Colonic mucosa (tissue), 4 donors: Measurements from ENCODE around the gene POLE3. TPM values are rescaled to one million over a fixed set of nuclear protein-coding genes. Genes with fewer than 3 reads are reported as not detected.

Experiments used
- DNase-seq: peaks from one replicate; pipeline ENCODE4 v3.0.0-alpha.2; 2020
- H3K27ac ChIP-seq: fragments of 200-600 bp; one replicate; pipeline ENCODE4 v1.8.0; 2021
- H3K27me3 ChIP-seq: fragments of 200-600 bp; one replicate; pipeline ENCODE4 v1.8.0; 2021
- H3K36me3 ChIP-seq: fragments of 200-600 bp; one replicate; pipeline ENCODE4 v1.8.0; 2021
- H3K4me1 ChIP-seq: fragments of 200-600 bp; one replicate; pipeline ENCODE4 v1.8.0; 2021; ENCODE audit warnings: mild to moderate bottlenecking
- H3K4me3 ChIP-seq: fragments of 200-600 bp; one replicate; pipeline ENCODE4 v1.8.0; 2021
- H3K9ac ChIP-seq, 2 donors: one replicate each; pipeline ENCODE4 v1.7.0; 2013; ENCODE audit warnings: control low read depth in 2 of 2, low read depth in 2 of 2, low read length in 2 of 2
- H3K9me3 ChIP-seq: fragments of 200-600 bp; one replicate; pipeline ENCODE4 v1.8.0; 2021
- CTCF ChIP-seq: fragments of 200-600 bp; IDR thresholded peaks from one replicate; pipeline ENCODE4 v1.8.0; 2022; ENCODE audit warnings: antibody characterized with exemption, mild to moderate bottlenecking
- intact Hi-C: fragments of 100-400 bp; cut with DNase I; formaldehyde crosslinking; loops from one replicate; pipeline ENCODE4 v1.14.1; 2022
- total RNA-seq, 2 donors: library from RNA; stranded (reverse); fragmentation: NEBNext Ultra II Directional in 1 of 2; extraction: Animal tissue kit (Norgen Biotek cat#: 25700) in 1 of 2; gene quantifications; one replicate each; pipeline ENCODE4 v1.2.1, GENCODE V29; 2021
- donor health status: healthy.
- donor health status: DM: no; HTN: no; CAD: no.
- donor health status: DM: no; HTN: no; CAD: no.

Gene POLE3
- total RNA-seq, 2 donors from 2014 or later, result 27.0 to 46.6 TPM

- no peaks in the 10 kb centered on the region for H3K4me1 ChIP-seq
- intact Hi-C loops, result no loop called here
- no peaks in the 10 kb centered on the region for H3K27me3 ChIP-seq
- H3K4me3 ChIP-seq, result no peak overlapping the region
- no peak for DNase-seq
- no peaks in the 10 kb centered on the region for H3K9me3 ChIP-seq
- H3K27ac ChIP-seq, result no peak overlapping the region
- TF ChIP-seq CTCF, result no peak
- no peaks in the 10 kb centered on the region for H3K36me3 ChIP-seq
- no peak overlapping the region for H3K9ac ChIP-seq
These were observed 17.7 kb upstream of the POLE3 start for GRCh38 chr9:113428062-113428615.

- TF ChIP-seq CTCF, result no peak
- Histone ChIP-seq H3K4me1 (no peaks in the 10 kb centered on the region), H3K27ac (no peak overlapping the region), H3K27me3 (no peaks in the 10 kb centered on the region), H3K4me3 (no peak overlapping the region), H3K36me3 (no peaks in the 10 kb centered on the region), H3K9ac (no peak overlapping the region), H3K9me3 (no peaks in the 10 kb centered on the region)
- DNase-seq, result no peak
- intact Hi-C loops, result no loop called here
These were observed 17.2 kb upstream of the POLE3 start for GRCh38 chr9:113427629-113428028.

- no peak for DNase-seq
- no peak overlapping the region for H3K4me3 ChIP-seq
- no peaks in the 10 kb centered on the region for H3K9me3 ChIP-seq
- H3K9ac ChIP-seq, result no peak overlapping the region
- no peak overlapping the region for H3K27ac ChIP-seq
- TF ChIP-seq CTCF, result no peak
- no peaks in the 10 kb centered on the region for H3K27me3 ChIP-seq
- no peaks in the 10 kb centered on the region for H3K36me3 ChIP-seq
- intact Hi-C loops, result no loop called here
- no peaks in the 10 kb centered on the region for H3K4me1 ChIP-seq
These were observed 16.2 kb upstream of the POLE3 start for GRCh38 chr9:113426701-113427100.

GRCh38 chr9:113425072-113425471 lies 14.6 kb upstream of the POLE3 start:
- DNase-seq, result no peak
- H3K27ac ChIP-seq, result no peak overlapping the region
- no peak for TF ChIP-seq CTCF
- H3K36me3 ChIP-seq, result no peaks in the 10 kb centered on the region
- no peaks in the 10 kb centered on the region for H3K4me1 ChIP-seq
- no peaks in the 10 kb centered on the region for H3K27me3 ChIP-seq
- H3K9ac ChIP-seq, result no peak overlapping the region
- intact Hi-C loops, result no loop called here
- H3K9me3 ChIP-seq, result no peaks in the 10 kb centered on the region
- no peak overlapping the region for H3K4me3 ChIP-seq

- TF ChIP-seq CTCF, result no peak
- H3K36me3 ChIP-seq, result no peaks in the 10 kb centered on the region
These were observed 11.3 kb upstream of the POLE3 start for GRCh38 chr9:113421726-113422125.

More at GRCh38 chr9:113421726-113422125, 11.3 kb upstream of the POLE3 start:
- H3K27ac ChIP-seq, result no peak overlapping the region
- intact Hi-C loops, result no loop called here
- no peak overlapping the region for H3K9ac ChIP-seq
- H3K9me3 ChIP-seq, result no peaks in the 10 kb centered on the region
- no peaks in the 10 kb centered on the region for H3K4me1 ChIP-seq
- no peak for DNase-seq
- H3K27me3 ChIP-seq, result no peaks in the 10 kb centered on the region
- H3K4me3 ChIP-seq, result no peak overlapping the region
